Urinary bladder (tissue), 4 donors: ENCODE measurements around the gene CDKN2D. TPM values are rescaled to one million over a fixed set of nuclear protein-coding genes. Genes with fewer than 3 reads are reported as not detected.
"Not testable (repeated sequence)": the region's sequence is repeated elsewhere in the genome, so short reads cannot be mapped to it uniquely, and the experiment has no call there.

Experiments used
- DNase-seq: peaks from one replicate; pipeline ENCODE4 v3.0.0-alpha.2; 2015; ENCODE audit errors: extremely low spot score
- H3K27ac ChIP-seq: one replicate; pipeline ENCODE4 v1.5.1; 2013; ENCODE audit warnings: low read depth, mild to moderate bottlenecking, moderate library complexity
- H3K36me3 ChIP-seq: one replicate; pipeline ENCODE4 v1.6.1; 2013; ENCODE audit warnings: mild to moderate bottlenecking, moderate library complexity; ENCODE audit not compliant: insufficient read depth
- H3K4me1 ChIP-seq: one replicate; pipeline ENCODE4 v1.6.1; 2013; ENCODE audit warnings: mild to moderate bottlenecking, moderate library complexity; ENCODE audit not compliant: insufficient read depth
- H3K4me3 ChIP-seq: one replicate; pipeline ENCODE4 v1.5.1; 2013; ENCODE audit warnings: low read depth, low read length
- WGBS: extraction: QIAGEN DNeasy Blood & Tissue Kit; methylation state at CpG from one replicate; pipeline ENCODE4 v1.1.7; 2013; 5-methylcytosine and 5-hydroxymethylcytosine counted together
- polyA plus RNA-seq: library from polyadenylated mRNA; stranded (reverse); fragments of 200-250 nt; gene quantifications from one replicate; pipeline ENCODE4 v1.2.3, GENCODE V29; 2013
- total RNA-seq: library from RNA; depleted of rRNA; stranded (reverse); fragments of >200 nt; gene quantifications from one replicate; pipeline ENCODE4 v1.2.3, GENCODE V29; 2014
- donor health status: healthy with polysubstance abuse.
- donor health status: healthy.

The CDKN2D gene
- total and polyA plus RNA-seq, 2 donors: 6.2 to 24.7 TPM

DNA sequence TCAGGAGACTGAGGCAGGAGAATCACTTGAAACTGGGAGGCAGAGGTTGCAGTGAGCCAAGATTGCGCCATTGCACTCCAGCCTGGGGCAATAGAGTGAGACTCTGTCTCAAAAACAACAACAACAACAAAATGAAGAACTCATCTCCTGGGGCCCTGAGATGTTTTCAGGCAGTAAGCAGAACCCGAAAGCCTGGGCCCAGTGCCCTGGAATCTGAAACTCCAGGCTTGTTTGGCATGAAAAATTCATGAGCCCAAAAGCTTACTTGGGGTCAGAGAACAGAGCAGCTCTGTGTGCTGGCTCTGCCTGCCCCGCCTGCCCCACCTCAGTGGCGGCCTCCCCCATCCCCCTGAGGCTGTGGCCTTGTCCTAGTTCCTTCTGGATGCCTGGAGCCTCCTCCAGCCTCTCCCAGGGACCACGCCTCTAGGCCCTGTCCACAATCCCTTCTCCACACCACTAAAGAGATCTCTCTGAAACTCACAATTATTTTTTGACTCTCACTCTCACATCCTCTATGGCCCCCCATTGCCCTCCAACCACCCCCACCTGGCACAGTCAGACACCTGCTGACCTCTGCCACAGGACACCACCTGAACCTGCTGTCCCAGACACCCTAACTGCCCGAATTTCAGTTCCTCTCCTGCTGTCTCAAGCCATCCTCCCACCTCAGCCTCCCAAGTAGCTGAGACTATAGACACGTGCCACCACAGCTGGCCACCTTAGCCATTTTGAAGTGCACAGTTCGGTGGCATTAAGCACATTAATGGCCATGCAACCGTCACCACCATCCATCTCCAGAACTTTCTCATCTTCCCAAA is 25.2 kb upstream of the CDKN2D start:
- DNase-seq: no peak
- WGBS: 69% methylated on average over 9 of the region's 9 CpGs
- no peak overlapping the region for H3K27ac ChIP-seq

DNA sequence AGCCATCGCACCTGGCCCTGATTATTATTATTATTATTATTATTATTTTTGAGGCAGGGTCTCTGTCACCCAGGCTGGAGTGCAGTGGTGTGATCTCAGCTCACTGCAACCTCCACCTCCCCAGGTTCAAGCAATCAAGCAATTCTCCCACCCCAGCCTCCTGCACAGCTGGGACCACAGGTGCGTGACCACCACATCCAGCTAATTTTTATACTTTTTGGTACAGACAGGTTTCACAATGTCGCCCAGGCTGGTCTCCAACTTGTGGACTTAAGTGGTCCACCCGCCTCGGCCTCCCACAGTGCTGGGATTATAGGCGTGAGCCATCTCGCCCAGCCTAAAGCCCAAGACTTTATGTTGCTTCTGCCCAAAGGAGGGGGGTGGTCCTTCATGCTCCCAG is 24.4 kb upstream of the CDKN2D start:
- 95% methylated on average over 7 of the region's 7 CpGs for WGBS
- DNase-seq: no peak
- H3K4me1 ChIP-seq: no peaks in the 10 kb centered on the region
- H3K36me3 ChIP-seq: no peaks in the 10 kb centered on the region
- H3K4me3 ChIP-seq: no peak overlapping the region
- no peak overlapping the region for H3K27ac ChIP-seq

More for the DNA sequence above, 25.2 kb upstream of the CDKN2D start:
- H3K4me3 ChIP-seq: no peak overlapping the region
- no peaks in the 10 kb centered on the region for H3K36me3 ChIP-seq
- H3K4me1 ChIP-seq: no peaks in the 10 kb centered on the region

DNA sequence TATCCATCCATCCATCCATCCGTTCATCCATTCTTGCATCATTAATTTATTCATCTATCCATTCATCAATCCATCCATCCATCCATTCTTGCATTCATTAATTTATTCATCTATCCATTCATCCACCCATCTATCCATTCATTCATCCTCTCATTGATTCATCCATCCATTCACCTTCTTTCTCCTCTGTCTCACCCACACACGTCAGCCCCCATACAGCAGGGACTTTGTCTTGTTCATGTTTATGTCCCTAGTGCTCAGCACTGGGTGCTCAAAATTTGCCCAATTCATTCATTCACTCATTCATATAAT is 19.0 kb upstream of the CDKN2D start:
- 90% methylated on average over 2 of the region's 2 CpGs for WGBS
- no peaks in the 10 kb centered on the region for H3K4me1 ChIP-seq
- no peak overlapping the region for H3K27ac ChIP-seq
- no peaks in the 10 kb centered on the region for H3K36me3 ChIP-seq
- DNase-seq: no peak
- no peak overlapping the region for H3K4me3 ChIP-seq

DNA sequence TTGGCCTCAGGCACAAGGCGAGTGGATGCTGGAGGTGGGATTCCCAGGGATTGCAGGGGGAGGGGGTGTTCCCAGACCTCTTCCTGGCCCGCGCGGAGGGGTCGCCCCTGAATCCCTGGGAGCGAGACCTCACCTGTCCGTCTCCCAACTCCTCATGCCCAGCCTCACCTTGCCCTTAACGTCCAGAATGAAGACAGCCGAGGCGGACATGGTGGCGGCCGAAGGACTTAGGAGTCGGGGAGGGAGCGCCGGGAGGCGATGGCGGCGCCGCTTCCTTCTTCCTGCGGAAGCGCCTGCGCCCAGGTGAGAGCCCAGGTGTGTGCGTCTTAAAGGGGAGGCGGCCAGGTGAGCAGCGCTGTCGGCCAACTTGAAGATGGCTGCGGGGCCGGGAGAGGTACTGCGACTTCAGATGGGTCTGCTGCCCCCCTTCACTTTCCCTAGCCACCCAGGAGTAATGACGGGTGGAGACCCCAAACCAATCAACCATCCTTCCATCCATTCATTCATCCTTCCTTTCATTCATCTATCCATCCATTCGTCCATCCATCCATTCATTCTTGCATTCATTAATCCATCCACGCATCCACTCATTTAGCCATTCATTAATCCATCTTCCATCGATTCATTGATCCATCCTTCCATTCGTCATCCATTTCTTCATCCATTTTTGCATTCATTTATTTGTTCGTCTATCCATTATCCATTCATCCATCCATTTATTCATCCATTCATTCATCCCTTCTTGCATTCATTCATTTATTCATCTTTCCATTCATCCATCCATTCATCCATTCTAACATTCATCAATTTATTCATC is 18.5 kb upstream of the CDKN2D start, which contains the start of gene AP1M2:
Gene AP1M2, minus strand, starts transcription at position 291 of the 817 bp plus-strand sequence. Its CDS starts 81 bp downstream, at position 210.
- DNase-seq: no peak
- Histone ChIP-seq H3K4me3 (peak within 1 kb of the TSS; percentile 19), H3K4me1 (no peaks in the 10 kb centered on the region), H3K36me3 (no peaks in the 10 kb centered on the region), H3K27ac (no peak within 1 kb of the TSS)
- WGBS: 16% methylated on average over 35 of the region's 35 CpGs

DNA sequence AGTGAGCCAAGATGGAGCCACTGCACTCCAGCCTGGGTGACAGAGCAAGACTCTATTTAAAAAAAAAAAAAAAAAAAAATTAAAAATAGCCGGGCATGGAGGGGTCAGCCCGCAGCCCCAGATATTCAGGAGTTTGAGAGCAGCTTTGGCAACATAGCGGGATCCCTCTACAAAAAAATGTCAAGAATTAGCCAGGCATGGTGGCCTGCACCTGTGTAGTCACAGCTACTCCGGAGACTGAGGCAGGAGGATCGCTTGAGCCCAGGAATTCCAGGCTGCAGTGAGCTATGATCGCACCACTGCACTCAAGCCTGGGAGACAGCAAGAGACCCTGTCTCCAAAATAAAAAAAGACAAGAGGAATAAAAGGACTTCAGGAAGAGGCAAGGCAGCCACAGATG is 17.6 kb upstream of the CDKN2D start:
- no peak for DNase-seq
- H3K4me1 ChIP-seq: no peaks in the 10 kb centered on the region
- WGBS: 72% methylated on average over 6 of the region's 6 CpGs
- peak overlapping the region; percentile 19 for H3K4me3 ChIP-seq
- no peaks in the 10 kb centered on the region for H3K36me3 ChIP-seq
- H3K27ac ChIP-seq: no peak overlapping the region

DNA sequence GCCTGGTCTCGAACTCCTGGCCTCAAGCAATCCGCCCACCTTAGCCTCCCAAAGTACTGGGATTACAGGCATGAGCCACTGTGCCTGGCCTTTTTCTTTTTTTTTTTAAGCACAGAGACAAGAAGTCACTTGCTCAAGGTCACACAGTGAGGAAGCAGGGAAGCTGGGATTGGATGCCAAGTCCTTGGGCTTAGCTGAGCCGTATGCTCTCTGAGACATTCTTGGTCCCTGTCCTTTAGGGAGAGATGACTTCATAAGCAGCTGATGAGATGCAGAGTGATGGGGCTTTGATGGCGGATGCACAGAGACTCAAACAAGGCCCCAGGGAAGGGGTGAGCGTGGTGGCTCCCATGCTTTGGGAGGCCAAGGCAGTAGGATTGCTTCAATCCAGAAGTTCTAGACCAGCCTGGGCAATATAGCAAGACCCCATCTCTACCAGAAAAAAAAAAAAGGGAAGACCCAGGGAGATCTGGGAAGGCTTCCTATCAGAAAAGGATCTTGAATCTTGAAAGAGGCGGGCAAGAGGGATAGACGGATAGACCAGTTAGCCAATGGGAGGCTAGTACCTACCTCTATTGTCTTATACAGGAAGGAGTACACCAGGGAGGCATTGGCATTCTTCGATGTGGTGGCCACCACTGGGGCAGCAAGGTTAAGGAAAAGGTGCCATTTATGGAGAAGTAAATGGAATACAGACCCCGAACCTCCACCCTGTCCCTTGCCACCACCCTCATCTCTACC is 14.4 kb upstream of the CDKN2D start:
- DNase-seq: no peak
- Histone ChIP-seq H3K36me3 (no peaks in the 10 kb centered on the region), H3K4me3 (no peak overlapping the region), H3K27ac (no peak overlapping the region), H3K4me1 (no peaks in the 10 kb centered on the region)
- 85% methylated on average over 9 of the region's 9 CpGs for WGBS

DNA sequence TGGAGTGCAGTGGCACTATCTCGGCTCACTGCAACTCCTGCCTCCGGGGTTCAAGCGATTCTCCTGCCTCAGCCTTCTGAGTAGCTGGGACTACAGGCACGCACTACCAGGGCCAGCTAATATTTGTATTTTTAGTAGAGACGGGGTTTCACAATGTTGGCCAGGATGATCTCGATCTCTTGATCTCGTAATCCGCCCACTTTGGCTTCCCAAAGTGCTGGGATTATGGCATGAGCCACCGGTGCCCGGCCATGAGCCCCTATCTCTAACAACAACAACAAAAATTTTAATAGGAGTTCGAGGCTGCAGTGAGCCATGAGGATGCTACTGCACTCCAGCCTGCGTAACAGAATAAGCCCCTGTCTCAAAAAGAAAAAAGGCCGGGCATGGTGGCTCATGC is 13.3 kb upstream of the CDKN2D start:
- Histone ChIP-seq H3K4me1 (no peaks in the 10 kb centered on the region), H3K27ac (no peak overlapping the region), H3K4me3 (no peak overlapping the region), H3K36me3 (no peaks in the 10 kb centered on the region)
- DNase-seq: no peak
- WGBS: 84% methylated on average over 13 of the region's 13 CpGs

DNA sequence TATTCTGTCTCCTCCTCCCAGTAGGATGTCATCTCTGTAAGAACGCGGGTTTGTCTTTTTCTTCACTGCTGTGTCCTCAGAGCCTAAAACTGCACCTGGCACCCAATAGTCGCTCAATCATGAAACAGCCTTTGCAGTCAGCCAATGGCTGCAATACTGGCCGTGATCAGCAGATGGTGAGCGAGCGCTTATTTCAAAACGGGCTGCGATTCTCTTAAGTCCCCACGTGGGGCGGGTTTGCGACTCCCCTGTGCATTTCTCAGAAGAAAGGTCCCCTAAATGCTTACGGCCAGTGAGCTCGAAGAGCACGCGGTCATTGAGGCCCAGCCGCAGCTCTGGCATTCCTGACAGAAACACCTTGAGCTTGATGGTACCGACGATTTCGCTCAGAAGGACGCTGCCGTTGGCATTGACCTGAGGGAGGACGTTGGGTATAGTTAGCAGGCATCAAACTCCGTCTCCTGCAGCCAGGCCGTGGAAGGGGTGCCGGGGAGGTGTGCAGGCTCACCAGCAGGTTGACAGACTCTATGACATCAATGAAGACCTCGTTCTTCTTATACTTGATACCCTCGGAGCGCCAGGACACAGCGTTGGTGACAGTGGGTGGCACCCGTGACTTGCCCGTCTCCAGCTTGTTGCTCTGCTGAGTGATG is 12.3 kb upstream of the CDKN2D start:
- no peak overlapping the region for H3K27ac ChIP-seq
- no peaks in the 10 kb centered on the region for H3K36me3 ChIP-seq
- no peak overlapping the region for H3K4me3 ChIP-seq
- DNase-seq: peak; percentile 64
- WGBS: 23% methylated on average over 31 of the region's 31 CpGs
- H3K4me1 ChIP-seq: no peaks in the 10 kb centered on the region

DNA sequence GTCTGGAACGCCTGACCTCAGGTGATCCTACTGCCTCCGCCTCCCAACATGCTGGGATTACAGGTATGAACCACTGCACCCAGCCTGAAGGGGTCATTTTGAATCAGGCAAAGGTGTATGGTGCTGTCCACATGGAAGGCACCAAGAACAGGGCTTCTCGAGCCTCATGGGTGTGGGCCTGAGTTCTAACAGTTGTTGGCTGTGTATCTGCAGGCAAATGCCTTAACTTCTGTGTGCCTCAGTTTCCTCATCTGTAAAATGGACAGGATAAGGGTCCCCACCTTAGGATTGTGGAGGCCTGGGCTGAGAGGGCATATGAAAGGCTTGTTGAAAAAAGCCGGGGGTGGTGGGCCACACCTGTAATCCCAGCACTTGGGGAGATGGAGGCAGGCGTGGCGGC is 9.2 kb upstream of the CDKN2D start:
- H3K36me3 ChIP-seq: no peaks in the 10 kb centered on the region
- 95% methylated on average over 6 of the region's 6 CpGs for WGBS
- DNase-seq: no peak
- H3K27ac ChIP-seq: no peak overlapping the region
- H3K4me1 ChIP-seq: no peaks in the 10 kb centered on the region
- H3K4me3 ChIP-seq: no peak overlapping the region

DNA sequence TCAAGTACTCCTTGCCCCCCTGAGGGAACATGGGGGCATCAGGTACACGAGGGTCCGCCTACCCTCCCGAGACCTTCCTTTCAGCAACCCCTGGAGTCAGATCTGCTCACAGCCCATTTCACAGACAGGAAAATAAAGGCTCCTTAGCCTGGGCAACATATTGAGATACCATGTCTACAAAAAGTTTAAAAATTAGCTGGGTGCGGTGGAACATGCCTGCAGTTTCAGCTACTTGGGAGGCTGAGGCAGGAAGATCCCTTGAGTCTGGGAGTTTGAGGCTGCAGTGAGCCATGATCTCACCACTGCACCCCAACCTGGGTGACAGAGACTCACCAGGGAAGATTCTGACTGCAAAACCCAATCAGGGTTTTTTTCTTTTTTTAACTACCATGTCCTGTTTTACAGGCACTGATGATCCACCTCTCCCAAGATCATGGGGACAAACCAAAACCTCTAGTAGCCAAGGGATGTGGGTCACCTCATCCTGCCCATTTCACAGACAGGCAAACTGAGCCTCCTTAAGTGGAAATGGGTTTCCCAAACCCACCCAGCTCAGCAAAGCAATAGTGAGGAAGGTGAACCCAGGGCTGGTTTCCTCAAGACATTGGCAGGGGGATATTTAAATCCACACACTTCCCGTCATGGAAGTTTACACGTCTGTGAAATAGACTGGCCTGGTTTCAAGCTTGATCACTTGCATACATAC is 6.4 kb upstream of the CDKN2D start:
- Histone ChIP-seq H3K4me3 (no peak overlapping the region), H3K27ac (no peak overlapping the region), H3K36me3 (no peaks in the 10 kb centered on the region), H3K4me1 (no peaks in the 10 kb centered on the region)
- WGBS: 75% methylated on average over 6 of the region's 6 CpGs
- no peak for DNase-seq

DNA sequence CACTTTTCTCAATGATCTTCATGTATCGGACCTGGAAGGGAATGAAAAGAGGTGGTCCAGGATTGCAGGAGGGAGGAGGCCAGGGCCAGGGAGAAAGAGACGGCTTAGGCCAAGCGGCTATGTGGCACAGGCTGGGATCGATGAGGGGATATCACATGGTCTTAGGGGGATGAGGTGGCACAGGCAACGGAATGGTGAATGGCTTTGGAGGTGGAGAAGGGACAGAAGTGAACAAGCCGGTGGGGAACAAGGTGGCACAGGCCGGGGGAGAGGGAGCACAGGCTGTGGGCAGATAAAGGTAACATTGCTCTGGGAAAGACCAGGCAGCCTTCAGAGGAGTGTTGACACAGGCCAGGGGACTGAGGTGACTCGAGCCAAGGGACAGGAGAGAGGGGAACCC is 5.7 kb upstream of the CDKN2D start:
- no peaks in the 10 kb centered on the region for H3K36me3 ChIP-seq
- H3K4me1 ChIP-seq: no peaks in the 10 kb centered on the region
- H3K4me3 ChIP-seq: no peak overlapping the region
- no peak for DNase-seq
- H3K27ac ChIP-seq: no peak overlapping the region
- WGBS: 84% methylated on average over 8 of the region's 8 CpGs

DNA sequence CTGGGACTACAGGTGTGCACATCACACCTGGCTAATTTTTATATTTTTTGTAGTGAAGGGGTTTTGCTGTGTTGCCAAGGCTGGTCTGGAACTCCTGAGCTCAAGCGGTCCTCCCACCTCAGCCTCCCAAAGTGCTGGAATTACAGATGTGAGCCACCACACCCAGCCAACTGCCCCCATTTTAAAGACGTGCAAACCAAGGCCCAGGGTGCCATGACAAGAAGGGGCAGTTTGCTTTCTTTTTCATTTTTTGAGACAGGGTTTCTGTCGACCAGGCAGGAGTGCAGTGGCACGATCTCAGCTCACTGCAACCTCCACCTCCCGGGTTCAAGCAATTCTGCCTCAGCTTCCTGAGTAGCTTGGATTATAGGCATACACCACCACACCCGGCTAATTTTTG is 5.0 kb upstream of the CDKN2D start:
- not testable (repeated sequence) for H3K4me3 ChIP-seq, H3K36me3 ChIP-seq, H3K27ac ChIP-seq, DNase-seq, H3K4me1 ChIP-seq
- 87% methylated on average over 6 of the region's 6 CpGs for WGBS
